Esophagus muscularis mucosa (tissue), 3 donors: Measurements from ENCODE around the gene ARL6IP4.

Experiments used
- POLR2A ChIP-seq: fragments of 450-650 bp; IDR thresholded peaks from one replicate; pipeline ENCODE4 v1.6.1; 2017; ENCODE audit warnings: antibody characterized with exemption, moderate library complexity, mild to moderate bottlenecking, low read depth
- POLR2AphosphoS5 ChIP-seq, 2 donors: sonication (generic); formaldehyde crosslinking; IDR thresholded peaks; one replicate each; pipeline ENCODE4 v1.6.1; 2017; ENCODE audit warnings: antibody characterized with exemption in 2 of 2
- TF ChIP-seq, protein P1 (sequence below), 3 experiments: fragments of 200-600 bp in 2 of 3; fragments of 450-650 bp in 1 of 3; sonication (generic) in 2 of 3; IDR thresholded peaks; one replicate each; pipeline ENCODE4 v1.5.1; 2017 to 2019; ENCODE audit warnings: antibody characterized with exemption in 3 of 3, mild to moderate bottlenecking in 2 of 3, moderate library complexity in 1 of 3

- TF ChIP-seq, protein P1, sequence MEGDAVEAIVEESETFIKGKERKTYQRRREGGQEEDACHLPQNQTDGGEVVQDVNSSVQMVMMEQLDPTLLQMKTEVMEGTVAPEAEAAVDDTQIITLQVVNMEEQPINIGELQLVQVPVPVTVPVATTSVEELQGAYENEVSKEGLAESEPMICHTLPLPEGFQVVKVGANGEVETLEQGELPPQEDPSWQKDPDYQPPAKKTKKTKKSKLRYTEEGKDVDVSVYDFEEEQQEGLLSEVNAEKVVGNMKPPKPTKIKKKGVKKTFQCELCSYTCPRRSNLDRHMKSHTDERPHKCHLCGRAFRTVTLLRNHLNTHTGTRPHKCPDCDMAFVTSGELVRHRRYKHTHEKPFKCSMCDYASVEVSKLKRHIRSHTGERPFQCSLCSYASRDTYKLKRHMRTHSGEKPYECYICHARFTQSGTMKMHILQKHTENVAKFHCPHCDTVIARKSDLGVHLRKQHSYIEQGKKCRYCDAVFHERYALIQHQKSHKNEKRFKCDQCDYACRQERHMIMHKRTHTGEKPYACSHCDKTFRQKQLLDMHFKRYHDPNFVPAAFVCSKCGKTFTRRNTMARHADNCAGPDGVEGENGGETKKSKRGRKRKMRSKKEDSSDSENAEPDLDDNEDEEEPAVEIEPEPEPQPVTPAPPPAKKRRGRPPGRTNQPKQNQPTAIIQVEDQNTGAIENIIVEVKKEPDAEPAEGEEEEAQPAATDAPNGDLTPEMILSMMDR (IDR thresholded peaks at IDR 0.05), result no peak
- no peak for TF ChIP-seq POLR2AphosphoS5 (IDR thresholded peaks at IDR 0.05)
- TF ChIP-seq POLR2A, result no peak
Measured at GRCh38 chr12:122992386-122992785, 11.9 kb downstream of the ARL6IP4 start.
